CD4-positive, alpha-beta T cell treated with Interleukin-10 for 1 hour (primary cell): Measurements from ENCODE around the gene ZDHHC5.

Experiments used
- DNase-seq: peaks from one replicate; pipeline ENCODE4 v3.0.0-alpha.2; 2020

Gene ZDHHC5

DNA sequence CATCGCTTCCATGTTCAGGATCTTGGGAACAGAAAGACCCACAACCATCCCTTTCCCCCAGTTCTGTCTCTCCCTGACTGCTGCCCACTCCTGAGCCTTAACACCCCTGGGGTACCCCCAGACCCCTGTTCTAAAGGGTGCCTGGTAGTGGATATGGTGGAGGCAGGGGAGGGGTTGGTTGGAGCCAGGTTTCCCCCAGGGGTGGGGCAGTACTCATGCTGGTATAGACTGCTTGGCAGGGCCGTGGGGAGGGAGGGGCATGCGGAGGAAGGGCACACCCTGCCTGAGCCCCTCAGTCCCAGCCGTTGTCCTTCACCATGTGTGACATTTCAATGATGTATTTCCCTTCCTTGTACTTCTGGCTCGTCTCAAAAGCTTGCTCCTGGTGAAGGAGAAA lies 22.2 kb upstream of the ZDHHC5 start:
- DNase-seq = no peak

DNA sequence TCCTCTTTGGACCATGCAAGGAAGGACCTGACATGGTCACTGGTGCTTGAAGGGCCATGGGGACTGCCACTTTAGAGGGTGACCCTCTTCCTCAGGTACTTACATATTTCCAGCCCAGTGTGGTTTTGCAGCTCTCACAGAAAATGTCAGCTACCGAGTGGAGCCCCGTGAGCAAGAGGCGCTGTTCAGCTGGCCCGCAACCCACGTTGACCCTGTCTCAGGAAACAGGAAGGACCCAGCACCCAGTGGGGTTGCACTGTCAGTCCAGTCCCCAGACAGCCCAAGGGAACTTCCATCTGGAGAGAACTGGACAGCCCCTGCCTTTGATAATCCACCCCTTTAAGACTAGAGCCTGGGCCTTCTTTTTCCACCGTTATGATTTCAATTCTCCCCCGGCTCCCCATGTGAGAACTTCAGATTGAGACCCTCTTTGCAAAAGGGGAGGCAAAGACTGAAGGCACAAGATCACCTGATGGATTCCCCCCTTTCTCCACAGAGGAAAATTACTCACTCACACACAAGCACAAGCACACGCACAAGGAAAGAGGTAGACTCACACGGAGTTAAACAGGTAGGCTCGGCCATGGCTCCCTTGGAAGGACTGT lies 21.6 kb upstream of the ZDHHC5 start:
- no peak for DNase-seq

DNA sequence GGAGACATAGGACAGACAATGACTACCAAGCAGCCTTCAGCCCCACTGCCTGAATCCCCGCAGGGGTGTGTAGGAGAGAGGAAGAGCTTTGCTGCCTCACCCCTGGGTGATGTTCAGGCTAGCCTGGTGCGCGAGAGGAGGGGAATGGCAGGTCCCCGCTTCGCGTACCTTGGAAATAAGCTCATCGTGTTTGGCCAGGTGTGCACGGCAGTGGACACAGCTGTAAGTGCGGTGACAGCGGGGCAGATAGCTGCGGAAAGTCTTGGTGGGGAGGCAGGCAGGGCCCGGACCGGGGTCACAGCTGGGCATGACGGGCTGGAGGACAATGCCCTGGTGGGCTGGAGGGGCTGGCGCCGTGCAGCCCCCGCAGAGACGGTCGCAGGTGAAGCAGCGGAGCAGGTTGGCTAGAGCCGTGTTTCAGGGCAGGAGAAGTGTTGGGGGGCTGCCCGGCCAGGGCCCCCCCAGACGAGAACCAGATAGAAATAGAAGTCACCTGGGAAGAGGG lies 21.1 kb upstream of the ZDHHC5 start:
- no peak for DNase-seq

DNA sequence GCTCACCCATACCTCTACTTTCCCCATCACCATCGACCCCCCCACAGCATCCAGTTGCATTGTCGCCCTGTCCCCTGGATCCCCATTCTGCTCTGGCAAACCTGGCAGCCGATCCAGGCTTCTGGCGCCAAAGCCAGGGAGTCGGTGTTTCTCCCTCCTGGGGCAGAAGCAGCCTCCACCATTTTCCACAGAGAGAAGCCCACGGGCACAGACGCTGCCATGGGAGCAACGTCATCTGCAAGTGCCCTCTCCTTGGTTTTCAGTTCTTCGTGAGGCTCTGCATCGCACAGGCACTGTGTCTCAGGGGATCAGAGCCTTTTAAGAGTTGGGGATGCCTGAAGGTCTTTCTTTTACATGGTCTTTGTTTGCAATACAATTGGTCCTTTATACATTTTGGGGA lies 20.5 kb upstream of the ZDHHC5 start:
- no peak for DNase-seq

DNA sequence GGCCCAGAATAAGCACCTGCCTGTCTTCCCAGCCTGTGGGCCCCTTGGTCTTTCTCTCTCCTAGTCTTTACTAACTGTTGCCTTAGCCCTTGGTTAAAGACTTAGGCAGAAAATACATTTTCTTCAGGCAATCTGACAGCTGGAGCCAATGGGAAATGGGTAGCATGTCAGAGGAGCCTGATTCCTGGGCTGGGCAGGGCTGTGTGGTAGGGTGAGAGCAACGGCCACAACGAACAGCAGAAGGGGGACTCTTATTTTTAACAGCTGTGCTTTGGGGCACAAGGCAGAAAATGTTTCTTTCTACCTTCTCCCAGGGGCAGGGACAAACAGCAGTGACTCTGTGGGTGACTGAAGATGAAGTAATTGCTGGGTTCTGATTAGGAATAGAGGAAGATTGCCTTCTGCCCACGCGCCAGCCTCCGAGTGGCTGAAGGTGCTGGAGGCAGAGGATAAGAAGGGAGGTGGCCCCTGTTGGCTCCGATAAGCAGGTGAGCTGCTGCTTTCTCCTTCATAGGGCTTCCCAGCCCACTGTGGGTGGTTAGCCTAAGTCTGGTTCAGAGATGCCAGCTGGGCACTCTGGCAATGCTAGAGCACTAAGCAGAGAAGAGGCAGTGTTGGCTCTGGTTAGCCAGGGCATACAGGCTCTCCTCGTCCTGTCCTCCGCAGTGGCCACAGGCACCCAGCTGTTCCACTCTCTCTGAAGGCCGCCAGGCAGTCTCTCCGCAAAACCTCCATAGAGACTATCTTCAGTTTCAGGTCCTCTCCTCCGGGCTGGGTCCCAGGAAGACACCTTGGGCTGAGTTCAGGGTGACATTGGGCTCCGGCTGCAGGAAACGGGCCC lies 19.7 kb upstream of the ZDHHC5 start:
- DNase-seq = no peak

DNA sequence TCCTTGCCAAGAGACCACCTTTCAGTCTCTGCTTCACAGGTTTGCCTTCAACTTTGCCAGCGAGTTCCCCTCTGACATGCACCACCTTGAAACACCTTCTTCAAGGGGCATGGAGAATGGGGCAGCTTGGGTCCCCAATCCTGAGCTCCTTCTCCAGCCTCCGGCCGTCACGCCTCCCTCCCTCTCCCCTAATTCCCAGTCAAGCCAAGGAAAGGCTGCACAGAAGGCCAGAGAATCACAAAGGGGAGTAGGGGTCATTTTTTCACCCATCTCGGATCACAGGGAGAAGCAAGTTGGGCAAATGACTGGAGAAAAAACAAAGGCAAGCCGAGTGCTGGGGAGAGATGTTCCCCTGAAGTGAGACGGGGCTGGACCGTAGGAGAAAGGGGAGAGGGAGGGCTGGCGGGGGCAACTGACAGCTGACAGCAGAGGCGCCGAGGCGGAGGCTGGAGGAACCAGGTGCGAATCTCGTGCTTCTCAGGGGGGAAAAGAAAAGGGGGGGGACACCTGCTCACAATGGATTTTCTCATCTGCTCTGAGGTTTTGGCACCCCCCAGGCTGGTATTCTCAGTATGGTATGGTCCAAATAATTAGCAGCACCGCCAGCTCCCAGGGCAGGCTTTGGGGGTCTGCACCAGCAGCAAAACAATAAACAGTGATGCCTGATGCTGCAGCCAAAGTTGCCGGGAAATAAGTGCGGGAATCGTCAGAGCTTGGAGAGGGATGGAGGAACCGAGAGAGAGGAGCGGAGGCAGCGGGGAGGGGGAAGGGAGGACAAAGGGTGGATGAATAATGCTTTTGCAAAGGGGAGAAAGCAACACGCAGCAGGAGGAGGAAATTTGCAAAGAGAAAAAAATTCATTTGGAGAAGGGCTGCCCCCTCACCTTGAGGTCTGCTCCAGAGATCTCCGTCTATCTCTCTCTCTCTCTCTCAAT lies 18.8 kb upstream of the ZDHHC5 start:
- DNase-seq = no peak

DNA sequence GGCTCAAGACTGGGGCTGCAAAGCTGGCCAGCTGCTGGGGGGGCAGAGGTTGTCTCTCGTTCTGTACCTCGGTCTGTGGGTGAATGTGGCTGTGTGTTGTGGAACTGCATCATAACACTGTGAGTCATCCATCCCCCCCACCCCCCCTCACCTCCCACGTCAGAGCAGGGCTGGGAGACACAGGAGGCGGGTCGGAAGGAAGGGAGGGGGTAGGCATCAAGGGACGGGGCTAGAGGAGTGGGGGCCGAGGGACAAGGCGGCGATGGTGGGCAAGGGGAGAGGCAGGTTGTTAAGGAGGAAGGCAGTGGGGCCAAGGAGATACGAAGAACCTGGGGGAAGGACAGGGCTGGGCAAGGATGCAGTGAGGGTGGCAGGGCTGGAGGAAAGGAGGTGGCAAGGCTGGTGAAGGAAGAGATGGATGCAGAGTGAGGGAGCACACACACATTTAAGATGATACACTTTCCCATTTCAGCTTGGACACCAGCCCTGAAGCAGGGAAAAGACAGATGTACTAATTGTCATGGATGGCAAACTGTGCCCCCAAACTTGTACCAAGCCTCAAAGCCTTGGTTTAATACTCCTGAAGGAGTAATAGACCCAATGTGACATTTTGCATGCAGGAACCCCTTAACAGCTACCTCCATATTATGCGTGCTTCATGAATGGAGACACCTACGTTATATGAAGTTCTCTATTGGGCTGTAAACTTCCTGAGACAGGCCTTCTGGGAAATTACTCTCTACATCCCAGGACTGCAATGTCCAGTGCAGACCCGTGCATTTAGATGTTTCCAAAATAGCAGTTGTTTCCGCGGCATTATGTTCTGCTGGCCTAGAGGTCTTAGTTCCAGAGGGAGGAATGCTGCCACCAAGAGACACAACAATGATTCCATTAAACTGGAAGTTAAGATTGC lies 17.8 kb upstream of the ZDHHC5 start, which contains the start of gene YPEL4:
Gene YPEL4, minus strand, starts transcription at position 87 of the 913 bp plus-strand sequence. CDS start 2,805 bp downstream, outside the sequence.
- peak; percentile 78 for DNase-seq

DNA sequence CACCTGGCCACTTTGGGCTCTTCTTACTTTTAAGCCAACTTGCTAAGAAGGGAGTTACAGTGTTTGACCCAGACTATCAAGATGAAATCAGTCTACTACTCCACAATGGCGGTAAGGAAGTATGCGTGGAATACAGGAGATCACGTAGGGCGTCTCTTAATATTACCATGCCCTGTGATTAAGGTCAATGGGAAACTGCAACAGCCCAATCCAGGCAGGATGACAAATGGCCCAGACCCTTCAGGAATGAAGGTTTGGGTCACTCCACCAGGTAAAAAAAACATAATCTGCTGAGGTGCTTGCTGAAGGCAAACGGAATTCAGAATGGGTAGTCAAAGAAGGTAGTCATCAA lies 17.2 kb upstream of the ZDHHC5 start:
- DNase-seq = no peak

DNA sequence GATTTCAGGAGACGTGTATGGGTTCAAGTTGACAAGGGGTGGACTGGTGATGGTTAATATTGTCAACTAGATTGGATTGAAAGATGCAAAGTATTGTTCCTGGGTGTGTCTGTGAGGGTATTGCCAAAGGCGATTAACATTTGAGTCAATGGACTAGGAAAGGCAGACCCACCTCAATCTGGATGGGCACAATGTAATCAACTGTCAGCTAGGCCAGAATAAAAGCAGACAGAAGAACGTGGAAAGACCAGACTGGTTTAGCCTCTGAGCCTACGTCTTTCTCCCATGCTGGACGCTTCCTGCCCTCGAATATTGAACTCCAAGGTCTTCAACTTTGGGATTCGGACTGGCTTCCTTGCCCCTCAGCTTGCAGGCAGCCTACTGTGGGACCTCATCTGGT lies 16.5 kb upstream of the ZDHHC5 start:
- DNase-seq = no peak

DNA sequence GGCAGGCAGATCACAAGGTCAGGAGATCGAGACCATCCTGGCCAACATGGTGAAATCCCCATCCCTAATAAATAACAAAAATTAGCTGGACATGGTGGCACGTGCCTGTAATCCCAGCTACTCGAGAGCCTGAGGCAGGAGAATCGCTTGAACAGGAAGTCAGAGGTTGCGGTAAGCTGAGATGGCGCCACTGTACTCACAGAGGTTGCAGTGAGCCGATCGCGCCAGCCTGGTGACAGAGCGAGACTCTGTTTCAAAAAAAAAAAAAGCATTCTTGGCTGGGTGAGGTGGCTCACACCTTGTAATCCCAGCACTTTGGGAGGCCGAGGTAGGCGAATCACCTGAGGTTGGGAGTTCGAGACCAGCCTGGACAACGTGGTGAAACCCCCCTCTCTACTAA lies 15.7 kb upstream of the ZDHHC5 start:
- DNase-seq = peak; percentile 51

DNA sequence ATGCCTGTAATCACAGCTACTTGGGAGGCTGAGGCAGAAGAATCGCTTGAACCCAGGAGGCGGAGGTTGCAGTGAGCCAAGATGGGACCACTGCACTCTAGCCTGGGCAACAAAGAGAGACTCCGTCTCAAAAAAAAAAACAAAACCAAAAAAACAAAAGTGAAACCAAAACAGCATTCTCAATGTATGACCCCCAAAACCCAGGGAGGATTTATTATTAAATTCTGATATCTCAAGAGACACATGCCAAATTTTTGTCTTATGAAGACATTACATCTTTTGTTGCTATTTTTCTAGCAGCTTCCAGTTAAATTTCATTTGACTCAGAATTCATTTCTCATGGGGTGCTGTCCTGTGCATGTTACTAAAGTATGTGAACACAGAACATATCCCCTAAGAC lies 15.3 kb upstream of the ZDHHC5 start:
- no peak for DNase-seq

DNA sequence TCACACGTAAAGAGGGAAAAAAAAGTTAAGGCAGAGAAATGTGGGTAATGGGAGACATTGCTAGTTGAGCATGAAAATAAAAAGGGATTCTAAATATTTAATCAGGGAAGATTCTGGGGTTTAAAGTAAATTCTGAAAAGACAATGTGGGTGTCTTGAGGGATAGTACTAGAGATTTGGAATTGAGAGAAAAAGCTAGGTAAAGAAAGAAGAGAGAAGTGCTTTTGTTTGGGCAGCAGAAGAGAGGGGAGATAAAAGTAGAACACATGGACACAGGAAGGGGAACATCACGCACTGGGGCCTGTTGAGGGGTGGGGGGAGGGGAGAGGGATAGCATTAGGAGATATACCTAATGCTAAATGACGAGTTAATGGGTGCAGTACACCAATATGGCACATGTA lies 14.8 kb upstream of the ZDHHC5 start:
- no peak for DNase-seq

DNA sequence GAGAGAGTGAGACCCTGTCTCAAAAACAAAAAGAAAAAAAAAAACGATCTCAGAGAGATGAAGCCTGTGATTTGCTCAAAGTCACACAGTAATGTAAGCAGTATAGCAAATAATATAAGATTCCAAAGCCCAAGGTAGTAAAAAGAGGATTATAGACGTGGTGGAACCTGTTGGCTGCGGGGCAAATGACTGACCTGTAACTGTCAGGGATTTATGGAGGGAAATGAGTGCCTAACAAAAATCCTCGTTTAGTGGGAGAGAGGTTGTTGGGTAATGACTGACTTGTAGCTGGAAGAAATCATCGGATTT lies 11.1 kb upstream of the ZDHHC5 start:
- DNase-seq = no peak

DNA sequence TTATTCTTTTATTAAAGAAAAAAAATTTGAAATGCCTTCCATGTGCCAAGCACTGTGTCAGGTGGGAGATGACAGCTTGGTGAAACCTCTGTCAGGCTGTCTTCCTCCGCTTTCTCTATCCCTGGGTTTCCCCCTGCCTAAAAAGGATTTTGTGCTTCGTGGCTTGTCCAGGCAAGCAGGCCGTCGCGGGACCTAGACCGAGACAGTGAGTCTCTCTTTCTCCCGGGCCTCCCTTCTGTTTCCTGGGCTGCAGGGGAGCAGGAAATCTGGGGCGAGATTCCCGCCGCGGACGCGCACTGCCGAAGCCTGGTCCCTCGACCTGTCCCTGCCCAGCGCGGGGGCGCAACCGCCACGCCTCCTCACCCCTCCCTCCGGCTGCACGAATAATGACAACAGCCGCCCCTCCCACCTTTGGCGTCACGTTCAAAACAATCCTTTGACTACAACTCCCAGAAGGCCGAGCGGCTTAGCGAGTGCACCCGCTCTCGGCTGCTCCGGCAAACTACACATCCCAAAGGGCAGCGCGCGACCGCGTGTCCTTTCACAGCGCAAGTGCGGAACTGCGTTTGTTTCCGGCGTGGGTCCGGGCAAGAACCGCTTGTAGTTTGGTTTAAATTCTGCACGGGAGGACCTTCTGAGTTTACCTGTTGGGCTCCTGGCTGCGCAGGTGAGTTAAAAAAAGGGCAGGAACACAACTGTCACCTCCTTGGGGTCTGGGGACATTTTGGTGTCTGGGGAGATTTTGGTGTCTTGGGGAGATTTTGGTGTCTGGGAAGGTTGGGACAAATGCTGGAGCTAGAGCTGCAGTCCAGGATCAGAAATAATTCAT lies 10.5 kb upstream of the ZDHHC5 start, which contains the start of gene CLP1:
Gene CLP1, plus strand, starts transcription at position 569 of the 829 bp plus-strand sequence. CDS start 1,715 bp downstream, outside the sequence.
- DNase-seq = peak; percentile 99

DNA sequence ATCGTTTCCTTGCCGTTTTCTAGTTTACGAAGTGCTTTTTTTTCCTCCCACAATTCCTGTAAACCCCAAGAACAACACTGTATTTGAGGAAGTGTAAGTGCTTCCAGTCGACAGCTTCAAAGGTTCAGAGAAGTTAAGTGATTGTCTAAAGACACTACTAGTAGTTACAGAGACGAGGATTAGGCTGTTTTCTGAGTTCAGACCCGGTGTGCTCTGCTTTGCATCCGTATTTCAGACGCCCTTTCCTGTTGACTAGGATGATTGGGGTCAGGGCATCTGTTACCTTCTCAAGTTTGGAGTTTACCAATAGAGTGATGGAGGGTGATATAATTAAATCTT lies 9.9 kb upstream of the ZDHHC5 start:
- DNase-seq = no peak

DNA sequence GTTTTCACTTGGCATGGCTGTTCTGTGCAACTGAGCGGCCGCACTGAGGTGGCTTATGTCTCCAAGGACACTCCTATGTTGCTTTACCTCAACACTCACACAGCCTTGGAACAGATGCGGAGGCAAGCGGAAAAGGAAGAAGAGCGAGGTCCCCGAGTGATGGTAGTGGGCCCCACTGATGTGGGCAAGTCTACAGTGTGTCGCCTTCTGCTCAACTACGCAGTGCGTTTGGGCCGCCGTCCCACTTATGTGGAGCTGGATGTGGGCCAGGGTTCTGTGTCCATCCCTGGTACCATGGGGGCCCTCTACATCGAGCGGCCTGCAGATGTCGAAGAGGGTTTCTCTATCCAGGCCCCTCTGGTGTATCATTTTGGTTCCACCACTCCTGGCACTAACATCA lies 8.2 kb upstream of the ZDHHC5 start:
- DNase-seq = no peak

DNA sequence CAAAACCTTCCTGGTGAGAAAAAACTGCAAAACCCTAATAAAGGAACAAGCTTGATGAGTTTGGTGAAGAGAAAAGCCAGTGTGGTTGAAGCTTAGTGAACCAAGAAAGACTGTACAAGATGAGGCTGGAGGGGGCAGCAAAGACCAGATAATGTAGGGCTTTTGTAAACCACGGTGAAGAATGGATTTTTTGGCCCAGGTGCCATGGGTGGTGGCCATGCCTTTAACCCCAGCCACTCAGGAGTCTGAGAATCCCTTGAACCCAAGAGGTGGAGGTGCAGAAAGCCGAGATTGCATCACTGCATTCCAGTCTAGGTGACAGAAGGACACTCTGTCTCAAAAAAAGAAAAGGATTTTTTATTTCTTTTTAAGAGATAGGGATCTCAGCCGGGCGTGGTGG lies 5.0 kb upstream of the ZDHHC5 start:
- no peak for DNase-seq

DNA sequence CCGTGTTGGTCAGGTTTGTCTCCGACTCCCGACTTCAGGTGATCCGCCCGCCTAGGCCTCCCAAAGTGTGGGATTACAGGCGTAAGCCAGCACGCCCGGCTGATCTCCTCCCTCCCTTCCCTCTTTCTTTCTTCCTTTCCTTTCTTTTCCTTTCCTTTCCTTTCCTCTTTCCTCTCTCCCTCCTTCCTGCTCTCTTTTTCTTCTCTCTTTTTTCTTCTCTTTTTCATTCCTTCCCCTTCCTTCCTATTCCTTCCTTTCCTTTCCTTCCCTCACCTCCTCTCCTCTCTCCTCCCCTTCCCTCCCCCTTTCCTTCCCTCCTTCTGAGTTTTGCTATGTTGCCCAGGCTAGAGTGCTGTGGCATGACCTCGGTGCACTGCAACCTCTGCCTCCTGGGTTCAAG lies 3.9 kb upstream of the ZDHHC5 start:
- DNase-seq = no peak

DNA sequence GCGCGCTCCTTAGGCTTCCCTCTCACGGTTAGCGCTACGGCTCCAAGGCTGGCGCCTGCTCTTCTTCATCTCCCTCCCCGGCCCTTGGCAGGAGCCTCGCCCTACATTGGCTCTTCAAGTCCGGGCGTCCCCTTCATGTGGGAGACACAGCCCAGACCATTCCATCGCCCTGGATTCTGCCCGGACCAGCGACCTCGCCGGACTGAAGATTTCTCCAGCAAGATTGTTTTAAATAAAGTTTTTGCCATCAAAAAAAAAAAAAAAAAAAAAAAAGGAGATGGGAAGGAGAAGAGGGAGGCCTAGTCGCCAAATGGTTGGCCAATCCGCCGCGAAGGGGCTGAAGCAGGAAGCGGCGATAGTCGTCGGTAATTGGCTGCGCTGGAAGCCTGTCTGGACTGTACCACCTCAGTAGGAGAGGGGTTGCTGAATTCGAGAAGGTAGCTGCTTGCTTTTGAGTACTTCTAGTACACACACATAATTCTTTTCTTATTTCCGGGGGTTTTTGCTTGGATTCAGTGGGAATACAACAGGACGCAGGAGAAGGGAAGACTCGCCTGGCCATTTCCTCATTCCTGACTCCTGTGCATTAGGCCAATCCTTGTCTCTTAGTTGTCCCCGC lies 688 bp upstream of the ZDHHC5 start:
- DNase-seq = peak; percentile 96

DNA sequence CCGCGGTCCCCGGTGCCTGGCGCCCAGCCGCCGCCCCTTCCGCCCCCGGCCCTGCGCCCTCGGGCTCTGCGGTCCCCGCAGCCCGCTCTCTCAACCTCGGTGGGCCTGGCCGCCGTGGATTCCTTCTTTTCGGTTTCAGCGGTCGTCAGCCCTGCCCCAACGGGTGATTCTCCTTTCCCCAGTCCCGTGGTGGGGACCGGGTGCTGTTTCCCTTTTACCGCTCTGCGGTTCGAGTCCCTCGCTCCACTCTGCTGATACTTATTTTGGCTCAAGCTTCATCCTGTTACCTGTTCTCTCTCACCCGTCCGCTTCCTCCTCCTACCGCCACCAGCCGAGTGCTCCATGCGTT lies 494 bp downstream of the ZDHHC5 start:
- peak; percentile 49 for DNase-seq

DNA sequence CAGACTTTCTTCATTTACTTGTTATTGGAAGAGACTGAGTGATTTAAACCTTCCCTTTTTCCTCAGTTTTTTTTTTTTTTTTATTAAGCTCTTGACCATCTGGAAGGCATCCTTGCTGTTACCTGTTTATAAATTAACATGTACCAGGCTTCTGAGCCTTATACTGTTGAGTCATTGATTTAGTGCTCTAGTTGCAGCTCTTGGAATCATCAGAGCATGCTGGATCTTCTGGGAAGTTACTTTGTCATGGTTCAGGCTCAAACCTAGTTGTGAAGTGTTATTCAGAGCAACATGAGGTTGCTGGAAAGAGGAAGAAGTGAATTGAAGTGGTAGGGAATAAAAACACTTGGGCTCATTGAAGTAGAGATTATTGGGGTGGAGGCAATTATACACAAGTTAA lies 6.3 kb downstream of the ZDHHC5 start:
- no peak for DNase-seq
